HepG2 (cell line): ENCODE data around the gene CDK14. TPM values are rescaled to one million over a fixed set of nuclear protein-coding genes. Genes with fewer than 3 reads are reported as not detected.
A peak's percentile ranks its signal among the peaks of the same experiment; 100 is the strongest.

ENCODE experiments used
- AFF4 ChIP-seq: sonication (generic); formaldehyde crosslinking; IDR thresholded peaks from 2 replicates; pipeline ENCODE4 v1.4.0; 2020; ENCODE audit warnings: missing genetic modification reagents
- ARID3A ChIP-seq: IDR thresholded peaks from 2 replicates; pipeline ENCODE4 v1.6.1; 2012; ENCODE audit warnings: low read depth, low read length, improper control_type of control experiment
- ATF2 ChIP-seq: sonication (generic); formaldehyde crosslinking; IDR thresholded peaks from 2 replicates; pipeline ENCODE4 v1.4.0; 2020; ENCODE audit warnings: missing genetic modification reagents
- ATF3 ChIP-seq: sonication (generic); formaldehyde crosslinking; IDR thresholded peaks from 2 replicates; pipeline ENCODE4 v1.4.0; 2020; ENCODE audit warnings: missing genetic modification reagents
- CREB1 ChIP-seq, 2 experiments: fragments of 450-650 bp in 1 of 2; IDR thresholded peaks; 2 replicates each; pipeline ENCODE4 v1.6.1; 2016 to 2017; ENCODE audit warnings: control low read depth in 1 of 2, mild to moderate bottlenecking in 1 of 2, missing compliant biosample characterization in 1 of 2, missing genetic modification characterization in 1 of 2
- HOXA3 ChIP-seq: sonication (generic); formaldehyde crosslinking; IDR thresholded peaks from 2 replicates; pipeline ENCODE4 v1.5.0; 2020; ENCODE audit warnings: missing genetic modification reagents
- IKZF5 ChIP-seq: IDR thresholded peaks from 2 replicates; pipeline ENCODE4 v1.6.1; 2018; ENCODE audit warnings: missing genetic modification reagents, mild to moderate bottlenecking, missing compliant biosample characterization
- MEF2D ChIP-seq: sonication (generic); formaldehyde crosslinking; IDR thresholded peaks from 2 replicates; pipeline ENCODE4 v1.5.1; 2020; ENCODE audit warnings: mild to moderate bottlenecking, missing genetic modification reagents
- NFE2L2 ChIP-seq: fragments of 150-350 bp; IDR thresholded peaks from 2 replicates; pipeline ENCODE4 v1.6.1; 2014; ENCODE audit warnings: low read length
- ONECUT2 ChIP-seq: sonication (generic); formaldehyde crosslinking; IDR thresholded peaks from 2 replicates; pipeline ENCODE4 v1.4.0; 2020; ENCODE audit warnings: missing genetic modification reagents
- PHF5A ChIP-seq: IDR thresholded peaks from one replicate; pipeline ENCODE4 v1.6.1; 2018; ENCODE audit warnings: low read depth, missing genetic modification reagents; ENCODE audit not compliant: unreplicated experiment
- RCOR2 ChIP-seq: IDR thresholded peaks from 2 replicates; pipeline ENCODE4 v1.6.1; 2016; ENCODE audit warnings: missing biosample characterization, missing genetic modification reagents
- SOX13 ChIP-seq, 3 experiments: fragments of 450-650 bp in 1 of 3; sonication (generic) in 1 of 3; formaldehyde crosslinking in 1 of 3; IDR thresholded peaks in 2 of 3; conservative IDR thresholded peaks in 1 of 3; 2 replicates each; pipeline versions ENCODE4 v1.5.0 to v1.6.1; 2016 to 2020; ENCODE audit warnings: antibody characterized with exemption in 1 of 3, mild to moderate bottlenecking in 1 of 3, missing compliant biosample characterization in 1 of 3, missing genetic modification reagents in 1 of 3, moderate library complexity in 1 of 3
- ZBTB20 ChIP-seq: sonication (generic); formaldehyde crosslinking; IDR thresholded peaks from 2 replicates; pipeline ENCODE4 v1.8.1; 2023; ENCODE audit warnings: missing genetic modification reagents, low read depth, mild to moderate bottlenecking, borderline replicate concordance
- ZBTB38 ChIP-seq: sonication (generic); formaldehyde crosslinking; IDR thresholded peaks from 2 replicates; pipeline ENCODE4 v1.5.1; 2020; ENCODE audit warnings: mild to moderate bottlenecking, missing genetic modification reagents
- ZNF101 ChIP-seq: sonication (generic); formaldehyde crosslinking; IDR thresholded peaks from 2 replicates; pipeline ENCODE4 v1.4.0; 2020; ENCODE audit warnings: mild to moderate bottlenecking, low read depth, missing genetic modification reagents, borderline replicate concordance
- ZNF441 ChIP-seq: sonication (generic); formaldehyde crosslinking; IDR thresholded peaks from 2 replicates; pipeline ENCODE4 v1.7.0; 2021; ENCODE audit warnings: missing genetic modification reagents, borderline replicate concordance
- ZNF644 ChIP-seq: IDR thresholded peaks from 2 replicates; pipeline ENCODE4 v1.6.1; 2016; ENCODE audit warnings: low read depth
- ZSCAN31 ChIP-seq: sonication (generic); formaldehyde crosslinking; IDR thresholded peaks from 2 replicates; pipeline ENCODE4 v1.5.0; 2020; ENCODE audit warnings: low read depth, mild to moderate bottlenecking, missing genetic modification reagents
- polyA plus RNA-seq, 8 experiments: library from polyadenylated mRNA; depleted of rRNA in 3 of 8; stranded (reverse) in 7 of 8; unstranded in 1 of 8; fragments of >200 nt; fragmentation: Illumina TruSeq in 4 of 8; extraction: Trizol in 4 of 8; gene quantifications; 2 replicates each; pipeline versions ENCODE4 v1.2.1 to v1.2.3, GENCODE V29; 2011 to 2016; ENCODE audit warnings: low read depth in 4 of 8, missing spikeins in 1 of 8, mixed read lengths in 1 of 8; ENCODE audit not compliant: insufficient read depth in 1 of 8
- total RNA-seq, 5 experiments: library from RNA; depleted of rRNA; stranded (reverse); fragments of >200 nt; fragmentation: Illumina TruSeq; extraction: Trizol; gene quantifications; 2 replicates each; pipeline ENCODE4 v1.2.3, GENCODE V29; 2016; ENCODE audit warnings: low read depth in 1 of 5

Gene CDK14
- total and polyA plus RNA-seq, 2 of the 13 experiments (the other 11 are each of a cell fraction or from before 2014, with no cell fraction given): 0.26 to 0.71 TPM

- TF ChIP-seq ARID3A (no peak), SOX13 (IDR thresholded peaks at IDR 0.05) (no peak), SOX13 (CRISPR knock-in tag; conservative IDR thresholded peaks at IDR 0.05 in 1 of 2, IDR thresholded peaks at IDR 0.05 in 1 of 2) (peak in 1 of 2 experiments; percentile 84; a peak in 2 of 4 replicates), ATF3 (CRISPR knock-in tag) (peak; percentile 28; the same call in 1 of the 2 replicates), ZSCAN31 (CRISPR knock-in tag) (peak; percentile 100), ONECUT2 (CRISPR knock-in tag) (no peak), HOXA3 (CRISPR knock-in tag) (peak; percentile 18; the same call in 1 of the 2 replicates), ZNF101 (CRISPR knock-in tag) (no peak), AFF4 (no peak), ZBTB20 (CRISPR knock-in tag) (peak; percentile 87; the same call in 1 of the 2 replicates), ZNF441 (peak; percentile 23; the same call in 1 of the 2 replicates), CREB1 (IDR thresholded peaks at IDR 0.05) (no peak), CREB1 (CRISPR knock-in tag; IDR thresholded peaks at IDR 0.05) (no peak), ZBTB38 (no peak), NFE2L2 (peak; percentile 80), MEF2D (peak; percentile 84), ZNF644 (CRISPR knock-in tag) (peak; percentile 80), ATF2 (CRISPR knock-in tag) (peak; percentile 72; the same call in 1 of the 2 replicates), IKZF5 (CRISPR knock-in tag) (peak; percentile 58; the same call in 1 of the 2 replicates), PHF5A (peak; percentile 41), RCOR2 (CRISPR knock-in tag) (peak; percentile 81)
Measured at GRCh38 chr7:90766814-90767564, 170.9 kb downstream of the CDK14 start (continued).
